GM08714 (cell line): ENCODE measurements around the gene CCDC157.

Source experiments
- H3K4me3 ChIP-seq: fragments of 200-500 bp; sonication (Bioruptor generic); 2 replicates; pipeline ENCODE4 v1.5.1; 2014; ENCODE audit warnings: mild to moderate bottlenecking, low read length, inconsistent platforms
- ZNF274 ChIP-seq: IDR thresholded peaks from 2 replicates; pipeline ENCODE4 v1.6.1; 2012; ENCODE audit warnings: mild to moderate bottlenecking, low read depth, low read length

Gene CCDC157

DNA sequence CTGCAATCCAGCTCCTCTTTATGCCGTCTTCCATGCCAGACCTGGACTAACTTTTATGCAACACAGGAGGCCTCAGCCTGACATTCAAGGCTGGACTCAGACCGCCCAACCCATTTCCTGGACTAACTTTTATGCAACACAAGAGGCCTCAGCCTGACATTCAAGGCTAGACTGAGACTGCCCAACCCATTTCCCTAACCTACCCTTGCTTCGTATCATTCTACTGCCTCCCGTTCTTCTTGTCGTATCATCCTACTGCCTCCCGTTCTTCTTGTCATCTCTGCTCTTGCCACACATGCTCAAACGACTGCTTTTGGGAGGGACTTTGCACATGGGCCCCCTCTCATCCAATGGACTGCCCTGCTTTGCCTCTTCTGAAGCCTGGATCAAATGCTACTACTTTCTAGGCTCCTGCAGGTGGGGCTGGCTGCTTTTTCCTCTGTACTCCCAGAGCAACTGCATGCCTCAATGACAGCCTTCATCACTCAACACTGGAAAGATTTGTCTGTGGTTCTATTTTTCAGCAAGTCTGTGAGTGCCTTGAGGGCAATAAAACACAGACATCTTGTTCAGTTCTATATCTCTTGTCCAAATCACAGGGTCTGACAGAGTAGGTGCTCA is 37.9 kb upstream of the CCDC157 start:
- TF ChIP-seq ZNF274, result no peak
- H3K4me3 ChIP-seq, result no peak overlapping the region

DNA sequence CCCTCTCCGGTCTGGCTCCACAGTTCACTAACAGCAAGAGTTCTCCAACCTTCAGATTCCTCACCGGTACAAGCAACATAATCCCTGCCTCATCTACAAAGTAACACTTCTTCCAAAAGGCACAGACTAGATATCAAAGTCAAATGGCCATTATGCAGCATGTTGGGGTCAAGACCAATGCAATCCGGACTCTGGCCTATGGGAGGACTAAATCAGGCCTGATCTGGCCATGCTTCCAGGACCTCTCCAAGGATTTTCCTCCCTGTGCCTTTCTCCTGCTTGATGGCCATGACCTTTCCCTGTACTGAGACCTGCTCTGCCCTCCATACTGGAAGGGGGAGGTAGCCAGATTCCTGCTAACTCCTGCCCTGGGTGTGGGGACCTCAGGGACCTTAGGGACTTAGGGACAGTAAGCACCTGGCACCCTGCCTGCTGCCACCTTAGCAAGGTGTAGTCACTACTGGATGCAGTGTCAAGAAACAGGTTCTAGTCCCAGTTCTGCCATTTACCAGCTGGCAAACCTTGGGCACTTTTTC is 36.7 kb upstream of the CCDC157 start:
- H3K4me3 ChIP-seq, result no peak overlapping the region
- no peak for TF ChIP-seq ZNF274

DNA sequence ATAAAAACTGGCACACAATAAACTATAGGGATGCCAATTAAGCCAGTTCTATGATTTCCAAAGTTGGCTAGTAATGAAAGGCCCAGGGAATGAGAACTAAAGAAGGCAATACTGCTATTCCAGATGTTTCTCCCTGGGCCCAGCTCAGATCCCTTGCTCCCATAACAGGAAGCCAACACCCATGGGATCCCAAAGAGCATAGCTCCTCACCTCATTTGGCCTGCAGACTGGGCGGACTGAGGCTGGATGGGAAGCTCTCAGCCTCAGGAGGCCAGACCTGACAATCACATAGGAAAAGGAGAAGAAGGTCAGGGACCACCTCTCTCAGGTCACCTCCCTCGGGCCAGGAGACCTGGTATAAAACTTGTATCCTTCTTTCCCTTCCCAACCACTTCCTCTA is 35.3 kb upstream of the CCDC157 start:
- TF ChIP-seq ZNF274, result no peak
- no peak overlapping the region for H3K4me3 ChIP-seq

DNA sequence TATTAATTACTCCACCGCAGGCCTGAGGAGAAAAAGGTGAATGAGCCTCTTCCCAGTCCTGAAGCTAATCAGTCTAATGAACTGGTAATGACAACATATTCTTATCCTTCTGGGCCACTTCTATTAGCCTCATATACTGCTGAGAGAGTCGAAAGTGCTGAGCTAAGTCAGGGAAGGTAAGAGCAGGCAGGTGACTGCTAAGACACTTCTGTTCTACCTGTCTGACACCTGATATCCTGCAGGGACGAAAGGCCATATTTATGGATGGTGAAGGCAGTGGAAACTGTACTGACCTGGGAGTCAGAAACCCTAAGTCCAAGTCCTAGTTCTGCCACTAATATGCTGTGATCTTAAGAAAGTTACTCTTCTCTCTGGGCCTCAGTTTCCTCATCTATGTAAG is 33.6 kb upstream of the CCDC157 start:
- no peak overlapping the region for H3K4me3 ChIP-seq
- TF ChIP-seq ZNF274, result no peak

DNA sequence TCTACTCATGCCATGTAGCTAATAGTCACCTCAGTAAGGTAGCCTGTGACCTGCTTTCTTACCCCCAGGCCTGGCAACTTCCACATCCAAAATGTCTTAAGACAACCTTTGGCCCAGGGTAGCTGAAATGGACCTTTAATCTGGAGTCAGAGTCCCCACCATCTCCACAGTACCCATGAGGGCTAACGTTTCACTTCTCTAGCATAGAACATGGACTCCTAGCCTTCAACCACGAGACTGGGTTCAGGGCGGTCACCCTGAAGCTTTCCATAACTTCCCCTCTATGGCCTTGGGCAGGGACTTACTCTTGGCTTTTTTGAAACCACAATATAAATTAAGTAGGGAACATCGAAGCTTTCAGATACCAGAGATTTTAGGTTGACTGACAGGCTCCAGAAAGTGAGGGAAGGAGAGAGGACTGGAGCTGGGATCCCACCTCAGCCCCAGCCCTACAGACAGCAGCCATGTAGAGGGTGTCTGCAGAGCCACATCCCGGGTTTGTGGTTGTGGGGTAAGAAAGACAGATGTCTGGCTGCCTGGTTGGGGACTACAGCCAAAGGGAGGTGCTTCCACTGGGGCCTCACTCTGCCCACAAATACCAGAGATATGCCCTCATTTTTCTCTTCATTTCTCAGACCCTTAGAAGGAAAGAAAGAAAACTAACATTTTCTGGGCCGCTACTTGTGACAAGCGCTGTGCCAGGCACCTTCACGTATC is 32.6 kb upstream of the CCDC157 start:
- TF ChIP-seq ZNF274, result no peak
- H3K4me3 ChIP-seq, result peak overlapping the region; percentile 94; the same call in 1 of the 2 replicates

DNA sequence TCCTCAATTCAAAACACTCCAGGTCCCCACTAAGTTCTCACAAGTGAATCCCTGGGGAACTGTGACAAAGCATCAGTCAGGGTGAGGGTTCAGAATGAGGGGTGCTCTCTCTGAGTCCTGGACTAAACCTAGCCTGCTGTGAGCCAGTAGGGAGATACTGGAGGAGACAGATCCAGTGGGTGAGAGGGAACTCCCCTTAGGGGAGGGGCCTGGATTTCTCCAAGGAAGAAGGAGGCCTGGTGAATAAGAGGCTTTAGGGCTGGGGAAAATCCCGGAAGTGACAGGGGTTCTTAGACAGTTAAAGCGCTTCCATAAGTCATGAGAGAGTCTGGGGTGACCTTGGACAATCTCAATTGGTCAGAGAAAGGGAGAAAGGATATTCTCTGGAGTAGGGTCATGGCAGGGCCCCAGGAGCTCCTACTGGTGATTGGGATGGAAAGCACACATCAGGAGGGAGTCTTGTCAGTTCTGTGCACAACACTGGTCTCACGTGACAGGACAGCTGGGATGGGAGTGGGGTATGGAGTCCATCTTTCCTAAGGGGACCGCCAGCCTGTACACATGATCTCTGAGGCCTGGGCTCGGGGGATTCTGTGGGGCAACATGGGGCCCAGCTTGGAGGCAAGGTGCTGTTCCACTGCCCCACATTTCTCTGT is 31.6 kb upstream of the CCDC157 start:
- H3K4me3 ChIP-seq, result peak overlapping the region; percentile 94
- TF ChIP-seq ZNF274, result no peak

DNA sequence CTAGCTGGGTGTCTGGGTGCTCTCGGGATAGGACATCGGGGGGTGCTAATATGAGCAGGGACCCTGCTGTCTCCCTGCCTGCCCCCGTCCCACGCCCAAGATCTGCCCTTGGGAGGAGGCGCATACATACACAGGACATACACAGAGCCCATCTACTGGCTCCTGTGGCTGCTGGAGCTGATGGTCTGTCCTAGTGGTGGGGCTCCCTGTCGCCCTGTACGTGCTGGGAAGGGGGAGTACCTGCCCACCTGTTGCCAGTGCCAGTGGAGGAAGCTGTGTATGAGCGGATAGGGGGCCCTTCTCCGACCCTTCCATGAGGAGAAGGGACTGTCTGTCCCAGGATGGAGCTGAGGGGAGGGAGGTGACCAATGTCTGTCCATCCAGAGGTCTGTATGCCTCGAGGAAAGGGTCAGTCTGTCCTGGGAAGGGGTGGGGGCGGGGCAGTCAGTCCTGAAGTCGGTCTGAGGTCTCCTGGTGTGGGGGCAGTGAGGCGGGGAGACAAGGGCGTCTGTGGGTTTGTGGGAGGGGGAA is 31.0 kb upstream of the CCDC157 start:
- no peak for TF ChIP-seq ZNF274
- H3K4me3 ChIP-seq, result peak overlapping the region; percentile 94

DNA sequence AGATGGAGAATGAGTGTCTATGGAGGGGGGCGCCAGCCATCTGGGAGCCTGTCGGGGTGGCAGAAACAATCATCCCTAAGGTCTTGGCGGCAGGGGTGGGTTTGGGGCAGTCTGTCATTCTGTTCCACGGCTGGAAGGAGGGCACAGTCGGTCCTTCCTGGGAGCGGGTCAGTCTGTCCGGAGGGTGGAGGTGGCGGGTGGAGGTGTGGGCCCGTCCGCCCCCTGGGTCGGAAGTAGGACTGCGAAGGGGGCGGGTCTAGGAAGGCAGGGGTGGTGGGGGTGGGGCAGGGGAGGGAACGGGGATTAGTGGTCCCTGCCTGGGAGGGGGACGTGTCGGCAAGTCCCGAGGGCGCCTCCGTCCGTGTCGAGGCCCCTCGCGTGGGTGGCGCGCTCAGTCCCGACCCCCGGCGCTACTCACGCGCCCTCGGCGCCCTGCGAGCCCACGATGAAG is 30.5 kb upstream of the CCDC157 start:
- TF ChIP-seq ZNF274, result no peak
- peak overlapping the region; percentile 94 for H3K4me3 ChIP-seq

DNA sequence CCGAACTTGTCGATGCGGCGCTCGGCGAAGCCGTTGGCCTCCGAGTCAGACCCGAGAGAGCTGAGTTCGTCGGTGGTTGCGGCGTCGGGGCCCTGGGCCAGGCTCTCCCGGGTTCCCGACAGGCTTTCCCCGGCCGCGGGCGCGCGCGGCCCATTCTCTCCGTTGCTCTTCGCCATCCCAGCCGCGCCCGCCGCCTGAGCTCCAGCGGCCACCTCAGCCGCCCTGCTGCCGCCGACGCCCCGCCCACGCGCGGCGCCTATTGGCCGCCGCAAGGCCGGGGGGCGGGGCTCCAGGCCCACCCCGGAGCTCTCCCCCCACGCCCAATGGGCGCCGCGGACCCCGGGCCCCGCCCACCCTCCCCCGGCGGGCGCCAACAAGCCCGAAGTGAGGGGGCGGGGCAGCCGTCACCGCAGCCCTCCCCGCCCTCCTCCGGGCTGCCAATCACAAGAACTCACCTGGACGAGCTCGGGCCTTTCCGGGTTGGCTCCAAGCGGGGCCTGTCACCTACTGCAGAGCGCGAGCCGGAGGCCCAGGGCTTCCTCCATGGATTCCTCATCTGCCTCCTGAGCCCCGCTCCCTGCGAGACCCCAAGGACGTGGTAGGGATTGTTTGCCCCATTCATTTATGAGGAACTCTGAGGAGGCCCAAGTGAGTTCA is 30.0 kb upstream of the CCDC157 start, which contains the start of gene TBC1D10A:
TSS of gene TBC1D10A (minus strand) at position 236 of the 657 bp plus-strand sequence. CDS start at position 176, 60 bp downstream.
- no peak for TF ChIP-seq ZNF274

DNA sequence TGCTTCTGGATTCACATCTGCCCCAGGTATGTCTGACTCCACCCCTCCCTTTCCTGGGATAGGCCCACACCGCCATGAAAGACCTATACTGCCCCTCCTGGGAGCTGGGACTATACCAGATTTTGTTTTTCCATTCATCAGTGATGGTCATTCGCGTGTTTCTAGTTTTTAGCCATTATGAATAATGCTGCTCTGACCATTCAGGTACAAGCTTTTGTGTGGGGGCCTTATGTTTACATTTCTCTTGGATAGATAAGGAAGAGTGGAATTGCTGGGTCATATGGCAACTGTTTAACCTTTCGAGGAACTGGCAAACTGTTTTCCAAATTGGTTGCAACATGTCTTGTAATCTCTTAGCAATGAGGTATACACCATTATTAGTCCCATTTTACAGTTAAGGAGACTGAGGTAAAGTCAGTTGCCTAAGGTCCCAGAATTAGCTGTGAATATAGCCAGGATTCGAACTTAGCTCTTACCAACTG is 28.9 kb upstream of the CCDC157 start:
- no peak for TF ChIP-seq ZNF274
- peak overlapping the region; percentile 84 for H3K4me3 ChIP-seq

More for the DNA sequence above, 30.0 kb upstream of the CCDC157 start, which contains the start of gene TBC1D10A:
- peak within 1 kb of the TSS; percentile 94 for H3K4me3 ChIP-seq

DNA sequence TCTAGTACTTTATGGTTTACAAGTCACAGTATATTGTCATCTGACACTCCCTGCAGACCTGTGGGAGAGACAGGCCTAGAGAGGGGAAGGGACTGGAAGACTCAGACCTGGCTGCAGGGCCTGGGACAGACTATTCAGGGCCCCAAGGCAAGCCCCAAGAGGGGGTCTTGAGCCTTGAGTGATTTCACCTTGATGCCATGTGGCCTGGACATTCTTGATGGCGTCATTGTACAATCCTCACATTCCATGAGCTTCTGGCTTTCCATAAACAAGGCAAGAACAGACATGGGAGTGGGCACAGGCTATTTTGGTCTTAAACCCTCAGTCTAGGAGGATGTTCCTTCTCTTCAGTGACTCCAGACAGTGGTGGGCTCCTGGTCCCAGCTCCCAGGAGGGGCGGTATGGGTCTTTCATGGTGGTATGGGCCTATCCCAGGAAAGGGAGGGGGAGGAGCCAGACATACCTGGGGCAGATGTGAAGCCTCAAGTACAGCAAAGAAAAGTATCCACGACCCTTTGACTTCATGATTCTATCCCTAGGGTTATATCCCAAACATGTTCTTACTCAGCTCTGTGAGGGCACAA is 28.2 kb upstream of the CCDC157 start:
- TF ChIP-seq ZNF274, result no peak
- no peak overlapping the region for H3K4me3 ChIP-seq

DNA sequence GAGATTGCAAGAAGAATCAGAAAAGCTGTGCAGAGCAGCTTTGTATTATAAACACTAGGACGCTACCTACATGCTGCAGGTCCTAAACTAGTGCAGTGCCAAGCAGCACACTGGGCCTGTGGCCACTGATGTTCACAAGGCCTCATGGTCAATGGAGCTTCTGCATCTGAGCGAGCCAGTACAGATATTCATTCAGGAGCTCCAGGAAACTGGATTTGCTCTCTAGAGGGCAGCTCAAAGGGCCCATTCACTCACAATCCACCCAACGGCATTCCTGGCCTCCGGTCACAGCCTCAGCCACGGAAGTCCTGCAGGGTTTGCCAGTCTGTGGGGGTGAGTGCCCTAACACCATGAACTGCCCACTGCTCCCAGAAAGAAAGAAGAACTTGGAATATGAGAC is 24.3 kb upstream of the CCDC157 start:
- TF ChIP-seq ZNF274, result no peak
- no peak overlapping the region for H3K4me3 ChIP-seq

DNA sequence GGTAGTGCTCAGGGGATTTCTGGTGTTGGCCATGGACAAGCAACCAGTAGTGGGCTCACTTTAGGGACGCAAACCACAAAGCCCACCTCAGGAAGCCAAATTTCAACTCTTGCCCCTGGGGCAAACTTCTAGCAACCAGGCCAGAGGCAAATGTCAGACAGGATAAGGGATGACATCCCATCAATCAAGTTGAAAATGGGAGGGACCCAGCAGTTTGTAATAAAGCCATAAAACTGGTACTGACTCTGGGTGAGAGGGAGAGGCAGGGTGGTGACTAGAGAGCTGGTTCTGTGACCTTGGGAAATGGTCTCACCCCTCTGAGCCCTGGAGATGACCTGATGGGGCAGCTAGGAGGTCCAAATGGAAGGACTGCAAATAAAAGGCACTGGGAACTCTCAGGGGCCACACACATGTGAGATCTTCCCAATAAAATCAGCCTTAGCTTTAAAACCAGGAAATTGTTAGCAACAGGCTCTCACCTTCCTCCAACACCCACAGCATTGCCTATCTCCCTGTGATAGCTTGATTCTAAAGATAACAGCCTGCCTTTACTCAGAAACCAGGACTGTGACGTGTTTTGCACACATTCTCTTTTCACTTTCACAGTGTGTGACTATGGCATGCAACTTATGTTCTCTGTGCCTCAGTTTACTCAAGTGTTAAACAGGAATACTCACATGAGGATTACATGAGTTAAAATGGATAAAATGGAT is 23.7 kb upstream of the CCDC157 start:
- no peak overlapping the region for H3K4me3 ChIP-seq
- no peak for TF ChIP-seq ZNF274

DNA sequence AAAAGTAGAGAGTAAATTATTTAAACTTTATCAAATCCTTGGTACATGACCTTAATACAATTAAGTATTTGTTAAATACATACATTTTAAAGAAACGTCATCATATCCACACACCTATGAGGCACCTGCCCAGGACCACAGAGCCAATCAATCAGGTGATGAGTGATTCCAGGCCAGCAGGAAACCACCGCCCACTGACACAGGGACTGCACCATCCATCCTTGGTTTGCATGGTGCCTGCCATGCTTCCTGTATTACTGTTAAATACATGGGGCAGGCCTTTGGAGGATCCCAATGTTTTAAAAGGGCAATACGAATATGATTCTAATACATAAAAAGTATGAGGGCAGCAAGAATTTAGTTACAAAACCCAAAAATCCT is 23.1 kb upstream of the CCDC157 start:
- no peak overlapping the region for H3K4me3 ChIP-seq
- no peak for TF ChIP-seq ZNF274
